HL-60 (cell line): ENCODE measurements around the gene PYROXD2.

Experiments used
- DNase-seq, 2 experiments: peaks; one replicate each; pipeline ENCODE4 v3.0.0-alpha.2; 2010 to 2020; ENCODE audit warnings: low read depth in 1 of 2, low spot score in 1 of 2
- H3K27ac ChIP-seq: fragments of 250-450 bp; sonication (Bioruptor Pico); replicated peaks from 2 replicates; pipeline ENCODE4 v1.5.1; 2020; ENCODE audit warnings: mild to moderate bottlenecking, moderate library complexity
- H3K27me3 ChIP-seq: fragments of 250-450 bp; sonication (Bioruptor Pico); 2 replicates; pipeline ENCODE4 v1.5.1; 2021; ENCODE audit warnings: mild to moderate bottlenecking, moderate library complexity; ENCODE audit not compliant: insufficient read depth, poor library complexity, severe bottlenecking
- H3K4me3 ChIP-seq: replicated peaks from 2 replicates; pipeline ENCODE4 v1.5.1; 2011; ENCODE audit warnings: mild to moderate bottlenecking, control low read depth, low read length; ENCODE audit not compliant: insufficient read depth
- GABPA ChIP-seq: IDR thresholded peaks from 2 replicates; pipeline ENCODE4 v1.6.1; 2012; ENCODE audit warnings: low read depth
- POLR2AphosphoS5 ChIP-seq: IDR thresholded peaks from 2 replicates; pipeline ENCODE4 v1.6.1; 2012; ENCODE audit warnings: low read depth
- SPI1 ChIP-seq: IDR thresholded peaks from 2 replicates; pipeline ENCODE4 v1.6.1; 2012; ENCODE audit warnings: low read depth, mild to moderate bottlenecking, borderline replicate concordance
- TF ChIP-seq, protein P1 (sequence below): IDR thresholded peaks from 2 replicates; pipeline ENCODE4 v1.6.1; 2012; ENCODE audit warnings: low read depth; ENCODE audit not compliant: insufficient replicate concordance
- TF ChIP-seq, protein P2 (sequence below): IDR thresholded peaks from one replicate; pipeline ENCODE4 v1.5.1; 2011; ENCODE audit warnings: low read length, control low read depth, inconsistent platforms; ENCODE audit not compliant: insufficient read depth

PYROXD2 gene

DNA sequence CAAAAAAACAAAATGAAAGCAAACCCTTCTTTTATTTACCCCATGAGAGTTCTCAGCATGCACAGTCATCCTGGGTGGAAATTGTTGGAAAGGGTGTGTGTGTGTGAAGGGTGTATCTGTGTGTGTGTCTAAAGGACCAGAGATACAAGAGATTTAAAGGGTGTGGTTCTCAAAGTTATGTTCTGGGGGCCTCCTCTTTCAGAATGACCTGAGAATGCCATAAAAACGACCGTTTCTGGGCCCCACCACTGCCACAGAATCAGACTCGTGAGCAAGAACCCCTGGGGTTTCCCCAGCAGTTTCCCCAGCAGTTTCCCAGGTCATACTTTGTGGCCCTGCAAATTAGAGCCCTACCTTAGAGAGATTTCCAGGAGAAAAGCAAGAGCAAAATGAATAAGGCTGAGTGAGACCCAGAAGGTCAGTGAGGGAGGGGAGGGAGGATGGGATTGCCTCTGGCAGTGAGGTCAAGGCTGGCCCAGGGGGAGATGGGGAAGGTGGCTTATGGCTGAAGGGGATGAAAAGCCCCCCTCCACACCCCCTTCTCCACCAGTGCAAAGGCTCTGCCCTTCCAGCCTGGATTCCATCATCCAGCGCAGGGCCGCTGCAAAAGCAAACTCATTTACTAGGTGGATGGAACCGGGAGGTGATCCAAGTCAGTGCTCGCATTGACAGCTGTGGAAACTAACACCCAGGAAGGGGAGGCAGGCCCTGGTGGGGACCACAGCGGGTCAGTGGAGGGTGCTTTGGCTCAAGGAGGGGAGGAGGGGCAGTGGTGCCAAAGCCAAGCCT lies 10.2 kb downstream of the PYROXD2 start:
- H3K27me3 ChIP-seq: no peaks in the 10 kb centered on the region
- no peak overlapping the region for H3K27ac ChIP-seq
- no peak overlapping the region for H3K4me3 ChIP-seq
- TF ChIP-seq, protein P1, sequence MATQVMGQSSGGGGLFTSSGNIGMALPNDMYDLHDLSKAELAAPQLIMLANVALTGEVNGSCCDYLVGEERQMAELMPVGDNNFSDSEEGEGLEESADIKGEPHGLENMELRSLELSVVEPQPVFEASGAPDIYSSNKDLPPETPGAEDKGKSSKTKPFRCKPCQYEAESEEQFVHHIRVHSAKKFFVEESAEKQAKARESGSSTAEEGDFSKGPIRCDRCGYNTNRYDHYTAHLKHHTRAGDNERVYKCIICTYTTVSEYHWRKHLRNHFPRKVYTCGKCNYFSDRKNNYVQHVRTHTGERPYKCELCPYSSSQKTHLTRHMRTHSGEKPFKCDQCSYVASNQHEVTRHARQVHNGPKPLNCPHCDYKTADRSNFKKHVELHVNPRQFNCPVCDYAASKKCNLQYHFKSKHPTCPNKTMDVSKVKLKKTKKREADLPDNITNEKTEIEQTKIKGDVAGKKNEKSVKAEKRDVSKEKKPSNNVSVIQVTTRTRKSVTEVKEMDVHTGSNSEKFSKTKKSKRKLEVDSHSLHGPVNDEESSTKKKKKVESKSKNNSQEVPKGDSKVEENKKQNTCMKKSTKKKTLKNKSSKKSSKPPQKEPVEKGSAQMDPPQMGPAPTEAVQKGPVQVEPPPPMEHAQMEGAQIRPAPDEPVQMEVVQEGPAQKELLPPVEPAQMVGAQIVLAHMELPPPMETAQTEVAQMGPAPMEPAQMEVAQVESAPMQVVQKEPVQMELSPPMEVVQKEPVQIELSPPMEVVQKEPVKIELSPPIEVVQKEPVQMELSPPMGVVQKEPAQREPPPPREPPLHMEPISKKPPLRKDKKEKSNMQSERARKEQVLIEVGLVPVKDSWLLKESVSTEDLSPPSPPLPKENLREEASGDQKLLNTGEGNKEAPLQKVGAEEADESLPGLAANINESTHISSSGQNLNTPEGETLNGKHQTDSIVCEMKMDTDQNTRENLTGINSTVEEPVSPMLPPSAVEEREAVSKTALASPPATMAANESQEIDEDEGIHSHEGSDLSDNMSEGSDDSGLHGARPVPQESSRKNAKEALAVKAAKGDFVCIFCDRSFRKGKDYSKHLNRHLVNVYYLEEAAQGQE: no peak
- no peak for DNase-seq

DNA sequence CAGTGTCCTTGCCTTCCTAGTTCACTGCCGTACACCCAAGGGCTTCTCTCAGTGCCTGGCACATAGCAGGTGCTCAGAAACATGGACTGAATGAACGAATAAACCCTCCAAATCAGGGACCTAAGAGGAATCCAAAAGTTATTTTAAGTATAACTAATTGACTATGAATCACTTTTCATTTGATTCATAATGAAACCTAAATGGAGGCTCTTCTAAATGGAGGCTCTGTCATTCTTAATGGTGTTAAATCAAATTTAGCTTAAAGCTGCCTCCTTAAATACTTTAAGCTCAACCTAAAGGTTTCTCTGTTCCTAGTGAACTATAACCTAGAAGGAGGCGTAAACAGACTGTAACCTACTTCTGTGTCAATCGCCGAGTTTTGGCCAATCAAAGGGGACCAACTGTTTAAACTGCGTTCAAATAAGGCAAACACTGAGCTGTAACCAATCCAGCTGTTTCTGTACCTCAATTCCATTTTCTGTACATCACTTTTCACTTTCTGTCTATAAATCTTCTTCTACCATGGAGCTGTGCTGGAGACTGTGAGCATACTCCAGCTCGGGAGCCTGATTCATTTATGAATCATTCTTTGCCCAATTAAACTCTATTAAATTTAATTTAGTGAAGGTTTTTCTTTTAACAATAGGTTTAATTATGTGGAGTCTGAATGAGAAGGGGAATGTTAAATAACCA lies 11.0 kb downstream of the PYROXD2 start:
- Histone ChIP-seq H3K4me3 (no peak overlapping the region), H3K27ac (no peak overlapping the region), H3K27me3 (no peaks in the 10 kb centered on the region)
- DNase-seq: no peak
- TF ChIP-seq, protein P1: no peak
- no peak for TF ChIP-seq POLR2AphosphoS5
- TF ChIP-seq, protein P2, sequence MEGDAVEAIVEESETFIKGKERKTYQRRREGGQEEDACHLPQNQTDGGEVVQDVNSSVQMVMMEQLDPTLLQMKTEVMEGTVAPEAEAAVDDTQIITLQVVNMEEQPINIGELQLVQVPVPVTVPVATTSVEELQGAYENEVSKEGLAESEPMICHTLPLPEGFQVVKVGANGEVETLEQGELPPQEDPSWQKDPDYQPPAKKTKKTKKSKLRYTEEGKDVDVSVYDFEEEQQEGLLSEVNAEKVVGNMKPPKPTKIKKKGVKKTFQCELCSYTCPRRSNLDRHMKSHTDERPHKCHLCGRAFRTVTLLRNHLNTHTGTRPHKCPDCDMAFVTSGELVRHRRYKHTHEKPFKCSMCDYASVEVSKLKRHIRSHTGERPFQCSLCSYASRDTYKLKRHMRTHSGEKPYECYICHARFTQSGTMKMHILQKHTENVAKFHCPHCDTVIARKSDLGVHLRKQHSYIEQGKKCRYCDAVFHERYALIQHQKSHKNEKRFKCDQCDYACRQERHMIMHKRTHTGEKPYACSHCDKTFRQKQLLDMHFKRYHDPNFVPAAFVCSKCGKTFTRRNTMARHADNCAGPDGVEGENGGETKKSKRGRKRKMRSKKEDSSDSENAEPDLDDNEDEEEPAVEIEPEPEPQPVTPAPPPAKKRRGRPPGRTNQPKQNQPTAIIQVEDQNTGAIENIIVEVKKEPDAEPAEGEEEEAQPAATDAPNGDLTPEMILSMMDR: no peak
- no peak for TF ChIP-seq GABPA
- no peak for TF ChIP-seq SPI1

DNA sequence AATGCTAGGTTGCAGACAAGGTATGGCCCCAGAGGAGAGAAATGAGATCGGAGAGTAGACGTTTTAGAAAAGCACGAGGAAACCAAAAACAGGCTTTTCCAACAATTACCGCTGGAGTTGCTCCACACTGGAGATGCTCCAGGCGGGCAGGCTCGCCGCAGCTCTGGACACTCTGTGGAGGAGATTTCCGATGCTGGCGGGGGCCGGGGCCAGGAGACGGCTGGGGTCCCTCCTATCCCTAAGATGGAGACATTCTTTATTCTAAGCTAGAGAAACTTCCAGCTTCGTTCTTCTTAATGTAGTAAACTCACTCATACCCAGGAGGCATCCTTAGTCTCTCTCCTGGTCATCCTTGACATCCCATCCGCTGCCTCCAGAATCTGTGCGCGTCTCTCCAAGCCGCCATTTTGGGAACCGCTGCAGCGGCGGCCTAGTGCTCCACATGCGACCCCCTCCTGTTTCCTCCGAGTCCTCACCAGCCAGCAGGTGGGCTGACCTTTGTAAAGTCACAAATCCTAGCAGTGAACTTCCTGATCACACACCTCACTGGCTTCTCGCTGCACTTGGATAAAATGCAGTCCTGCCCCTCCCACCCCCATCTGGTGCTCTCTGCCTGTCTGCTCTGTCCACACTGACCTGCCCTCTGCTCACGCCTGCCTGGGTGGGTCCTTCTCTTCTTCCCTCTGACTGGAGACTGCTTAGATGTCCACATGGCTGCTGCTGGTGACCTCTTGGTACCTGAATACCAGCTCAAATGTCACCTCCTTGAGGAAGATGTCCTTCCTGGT lies 11.9 kb downstream of the PYROXD2 start:
- H3K27ac ChIP-seq: no peak overlapping the region
- TF ChIP-seq, protein P1: no peak
- no peak for TF ChIP-seq GABPA
- TF ChIP-seq SPI1: no peak
- no peak for TF ChIP-seq POLR2AphosphoS5
- TF ChIP-seq, protein P2: no peak

More for the DNA sequence above, 11.9 kb downstream of the PYROXD2 start:
- Histone ChIP-seq H3K27me3 (no peaks in the 10 kb centered on the region), H3K4me3 (no peak overlapping the region)
- no peak for DNase-seq
